Astrocyte of the spinal cord (primary cell): Measurements from ENCODE around the gene CCR9.
A peak's percentile ranks its signal among the peaks of the same experiment; 100 is the strongest.

ENCODE experiments used
- DNase-seq: peaks from one replicate; pipeline ENCODE4 v3.0.0; 2011; ENCODE audit warnings: low read depth, low spot score
- H3K4me3 ChIP-seq: 2 replicates; pipeline ENCODE4 v1.5.1; 2011; ENCODE audit warnings: low read depth, mild to moderate bottlenecking, low read length, moderate library complexity
- CTCF ChIP-seq: IDR thresholded peaks from 2 replicates; pipeline ENCODE4 v1.5.1; 2012; ENCODE audit warnings: low read depth, mild to moderate bottlenecking, low read length, inconsistent platforms
- in situ Hi-C: cut with HindIII; loops from 2 replicates; pipeline ENCODE4 v1.10.0; 2017; ENCODE audit warnings: low sequenced_read_pairs

The CCR9 gene

GRCh38 chr3:45912435-45912834, 26.1 kb downstream of the CCR9 start:
- DNase-seq: no peak
- TF ChIP-seq CTCF: no peak
- in situ Hi-C loops: no loop called here
- no peak overlapping the region for H3K4me3 ChIP-seq

- no peak for TF ChIP-seq CTCF
- no peak for DNase-seq
- in situ Hi-C loops: no loop called here
- H3K4me3 ChIP-seq: no peak overlapping the region
Observed at GRCh38 chr3:45914362-45915058, 28.2 kb downstream of the CCR9 start.

GRCh38 chr3:45915059-45915439, 28.7 kb downstream of the CCR9 start:
- no peak overlapping the region for H3K4me3 ChIP-seq
- DNase-seq: no peak
- TF ChIP-seq CTCF: no peak
- in situ Hi-C loops: no loop called here

- no peak overlapping the region for H3K4me3 ChIP-seq
- in situ Hi-C loops: no loop called here
- no peak for TF ChIP-seq CTCF
- peak; percentile 78 for DNase-seq
Observed at GRCh38 chr3:45915518-45916231, 29.3 kb downstream of the CCR9 start.

- in situ Hi-C loops: no loop called here
- no peak for DNase-seq
- no peak for TF ChIP-seq CTCF
- no peak overlapping the region for H3K4me3 ChIP-seq
Observed at GRCh38 chr3:45917146-45917898, 31.0 kb downstream of the CCR9 start.

- no peak for TF ChIP-seq CTCF
- H3K4me3 ChIP-seq: no peak overlapping the region
- DNase-seq: no peak
- in situ Hi-C loops: no loop called here
Observed at GRCh38 chr3:45921158-45922038, 35.1 kb downstream of the CCR9 start.
